Measurements from ENCODE around the gene CFAP251. TPM values are rescaled to one million over a fixed set of nuclear protein-coding genes. Genes with fewer than 3 reads are reported as not detected.
"Not testable (repeated sequence)": the region's sequence is repeated elsewhere in the genome, so short reads cannot be mapped to it uniquely, and the experiment has no call there.

CFAP251 gene, protein sequence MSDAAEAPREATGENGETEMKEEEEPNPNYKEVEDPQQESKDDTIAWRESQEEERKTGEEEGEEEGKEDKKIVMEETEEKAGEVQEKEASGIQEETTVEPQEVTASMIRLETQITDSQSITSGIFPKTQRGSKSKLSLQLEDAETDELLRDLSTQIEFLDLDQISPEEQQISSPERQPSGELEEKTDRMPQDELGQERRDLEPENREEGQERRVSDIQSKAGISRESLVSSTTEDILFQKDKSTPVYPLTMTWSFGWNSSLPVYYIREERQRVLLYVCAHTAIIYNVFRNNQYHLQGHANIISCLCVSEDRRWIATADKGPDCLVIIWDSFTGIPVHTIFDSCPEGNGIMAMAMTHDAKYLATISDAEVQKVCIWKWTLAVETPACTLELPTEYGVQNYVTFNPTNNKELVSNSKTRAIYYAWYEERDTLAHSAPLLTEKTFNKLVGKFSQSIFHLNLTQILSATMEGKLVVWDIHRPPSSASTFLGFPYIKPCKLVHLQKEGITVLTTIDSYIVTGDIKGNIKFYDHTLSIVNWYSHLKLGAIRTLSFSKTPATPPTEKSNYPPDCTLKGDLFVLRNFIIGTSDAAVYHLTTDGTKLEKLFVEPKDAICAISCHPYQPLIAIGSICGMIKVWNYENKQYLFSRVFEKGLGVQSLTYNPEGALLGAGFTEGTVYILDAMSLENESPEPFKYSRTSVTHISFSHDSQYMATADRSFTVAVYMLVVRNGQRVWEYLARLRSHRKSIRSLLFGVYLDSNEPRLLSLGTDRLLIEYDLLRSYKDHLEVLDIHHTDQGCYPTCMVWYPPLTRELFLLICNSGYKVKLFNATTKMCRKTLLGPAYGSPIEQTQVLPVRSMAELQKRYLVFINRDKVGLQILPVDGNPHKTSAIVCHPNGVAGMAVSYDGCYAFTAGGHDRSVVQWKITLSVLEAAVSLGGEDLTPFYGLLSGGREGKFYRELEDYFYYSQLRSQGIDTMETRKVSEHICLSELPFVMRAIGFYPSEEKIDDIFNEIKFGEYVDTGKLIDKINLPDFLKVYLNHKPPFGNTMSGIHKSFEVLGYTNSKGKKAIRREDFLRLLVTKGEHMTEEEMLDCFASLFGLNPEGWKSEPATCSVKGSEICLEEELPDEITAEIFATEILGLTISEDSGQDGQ
- total RNA-seq = 2.6 TPM

GRCh38 chr12:121917950-121918678 lies at the start of gene CFAP251:
Gene CFAP251 (plus strand): TSS chr12:121918592. CDS start chr12:121921306, 2,714 bp downstream.
- no peaks in the 10 kb centered on the region for H3K9me3 ChIP-seq (ENCODE audit: control insufficient read depth in 3 of 3, low read length in 3 of 3)
- peaks cover 19 to 28% (median 23%) of the 10 kb centered on the region in 3 donors for H3K36me3 ChIP-seq (ENCODE audit: control insufficient read depth in 3 of 3, insufficient read depth in 3 of 3, low read length in 3 of 3)
- no peaks in the 10 kb centered on the region for H3K27me3 ChIP-seq (ENCODE audit: control insufficient read depth in 3 of 3, insufficient read depth in 3 of 3, low read length in 3 of 3)
- H3K9ac ChIP-seq (ENCODE audit: low read depth in 1 of 3, low read length in 3 of 3) = peak within 1 kb of the TSS; percentile 3 to 71 (median 51)
- H3K4me1 ChIP-seq (ENCODE audit: control insufficient read depth in 3 of 3, insufficient read depth in 3 of 3, low read length in 3 of 3) = peaks cover 5 to 11% (median 8%) of the 10 kb centered on the region in 3 donors
- peak within 1 kb of the TSS; percentile 15 to 61 (median 51) for H3K4me3 ChIP-seq (ENCODE audit: low read length in 3 of 3)
- H3K27ac ChIP-seq (ENCODE audit: low read depth, low read length) = no peak within 1 kb of the TSS

- H3K27me3 ChIP-seq (ENCODE audit: control insufficient read depth in 3 of 3, insufficient read depth in 3 of 3, low read length in 3 of 3); H3K4me1 ChIP-seq (ENCODE audit: control insufficient read depth in 3 of 3, insufficient read depth in 3 of 3, low read length in 3 of 3); H3K36me3 ChIP-seq (ENCODE audit: control insufficient read depth in 3 of 3, insufficient read depth in 3 of 3, low read length in 3 of 3); H3K9me3 ChIP-seq (ENCODE audit: control insufficient read depth in 3 of 3, low read length in 3 of 3); H3K27ac ChIP-seq (ENCODE audit: low read depth, low read length); H3K4me3 ChIP-seq (ENCODE audit: low read length in 3 of 3); H3K9ac ChIP-seq (ENCODE audit: low read depth in 1 of 3, low read length in 3 of 3): not testable (repeated sequence)
Observed at GRCh38 chr12:121869229-121869628, 49.2 kb upstream of the CFAP251 start.

GRCh38 chr12:121871467-121871866 lies 46.9 kb upstream of the CFAP251 start:
- Histone ChIP-seq H3K27ac (ENCODE audit: low read depth, low read length) (no peak overlapping the region), H3K27me3 (ENCODE audit: control insufficient read depth in 3 of 3, insufficient read depth in 3 of 3, low read length in 3 of 3) (peaks cover 0 to under 1% (median 0%) of the 10 kb centered on the region in 3 donors), H3K4me3 (ENCODE audit: low read length in 3 of 3) (no peak overlapping the region), H3K4me1 (ENCODE audit: control insufficient read depth in 3 of 3, insufficient read depth in 3 of 3, low read length in 3 of 3) (no peaks in the 10 kb centered on the region), H3K9me3 (ENCODE audit: control insufficient read depth in 3 of 3, low read length in 3 of 3) (no peaks in the 10 kb centered on the region), H3K9ac (ENCODE audit: low read depth in 1 of 3, low read length in 3 of 3) (no peak overlapping the region), H3K36me3 (ENCODE audit: control insufficient read depth in 3 of 3, insufficient read depth in 3 of 3, low read length in 3 of 3) (no peaks in the 10 kb centered on the region)

DNA sequence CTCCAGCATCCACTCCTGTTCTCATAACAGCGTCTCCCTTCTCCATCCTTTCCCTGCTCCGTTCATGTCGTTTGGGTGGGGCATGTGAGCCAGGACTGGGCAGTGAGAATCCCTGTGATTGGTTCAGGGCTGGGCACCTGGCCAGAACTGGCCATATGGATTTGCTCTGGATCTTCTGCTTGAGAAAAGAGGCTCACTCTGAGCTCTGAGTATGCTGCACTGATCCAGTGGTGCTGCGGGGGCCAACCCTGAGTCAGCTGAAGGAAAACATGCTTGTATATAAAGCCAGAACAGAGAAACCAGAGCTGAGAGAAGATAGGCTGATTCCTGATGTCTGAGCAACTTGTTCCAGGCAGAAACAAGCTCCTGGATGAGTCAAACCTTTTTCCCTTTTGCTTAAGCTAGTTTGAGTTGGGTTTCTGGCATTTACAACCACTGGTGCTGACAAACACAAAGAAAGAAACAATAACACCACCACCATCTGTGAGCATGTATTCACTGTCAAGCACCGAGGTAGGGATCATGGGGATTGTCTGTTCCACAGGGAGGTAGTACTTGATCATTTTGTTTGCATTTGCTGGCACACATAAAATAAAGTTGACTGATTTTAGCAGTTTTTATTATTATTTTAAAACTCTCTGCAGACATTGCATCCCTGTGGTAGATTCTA lies 45.7 kb upstream of the CFAP251 start:
- Histone ChIP-seq H3K9ac (ENCODE audit: low read depth in 1 of 3, low read length in 3 of 3) (no peak overlapping the region), H3K27me3 (ENCODE audit: control insufficient read depth in 3 of 3, insufficient read depth in 3 of 3, low read length in 3 of 3) (peaks cover 0 to 2% (median 0%) of the 10 kb centered on the region in 3 donors), H3K4me3 (ENCODE audit: low read length in 3 of 3) (no peak overlapping the region), H3K36me3 (ENCODE audit: control insufficient read depth in 3 of 3, insufficient read depth in 3 of 3, low read length in 3 of 3) (no peaks in the 10 kb centered on the region), H3K9me3 (ENCODE audit: control insufficient read depth in 3 of 3, low read length in 3 of 3) (no peaks in the 10 kb centered on the region), H3K27ac (ENCODE audit: low read depth, low read length) (no peak overlapping the region), H3K4me1 (ENCODE audit: control insufficient read depth in 3 of 3, insufficient read depth in 3 of 3, low read length in 3 of 3) (no peaks in the 10 kb centered on the region)

GRCh38 chr12:121873216-121873569 lies 45.2 kb upstream of the CFAP251 start:
- H3K4me1 ChIP-seq (ENCODE audit: control insufficient read depth in 3 of 3, insufficient read depth in 3 of 3, low read length in 3 of 3) = no peaks in the 10 kb centered on the region
- no peak overlapping the region for H3K27ac ChIP-seq (ENCODE audit: low read depth, low read length)
- H3K9ac ChIP-seq (ENCODE audit: low read depth in 1 of 3, low read length in 3 of 3) = no peak overlapping the region
- no peaks in the 10 kb centered on the region for H3K9me3 ChIP-seq (ENCODE audit: control insufficient read depth in 3 of 3, low read length in 3 of 3)
- no peaks in the 10 kb centered on the region for H3K36me3 ChIP-seq (ENCODE audit: control insufficient read depth in 3 of 3, insufficient read depth in 3 of 3, low read length in 3 of 3)
- H3K27me3 ChIP-seq (ENCODE audit: control insufficient read depth in 3 of 3, insufficient read depth in 3 of 3, low read length in 3 of 3) = peaks cover 0 to 2% (median 0%) of the 10 kb centered on the region in 3 donors
- H3K4me3 ChIP-seq (ENCODE audit: low read length in 3 of 3) = no peak overlapping the region

GRCh38 chr12:121874071-121874470 lies 44.3 kb upstream of the CFAP251 start:
- Histone ChIP-seq H3K9ac (ENCODE audit: low read depth in 1 of 3, low read length in 3 of 3) (no peak overlapping the region), H3K4me3 (ENCODE audit: low read length in 3 of 3) (no peak overlapping the region), H3K36me3 (ENCODE audit: control insufficient read depth in 3 of 3, insufficient read depth in 3 of 3, low read length in 3 of 3) (no peaks in the 10 kb centered on the region), H3K4me1 (ENCODE audit: control insufficient read depth in 3 of 3, insufficient read depth in 3 of 3, low read length in 3 of 3) (no peaks in the 10 kb centered on the region), H3K27ac (ENCODE audit: low read depth, low read length) (no peak overlapping the region), H3K9me3 (ENCODE audit: control insufficient read depth in 3 of 3, low read length in 3 of 3) (no peaks in the 10 kb centered on the region), H3K27me3 (ENCODE audit: control insufficient read depth in 3 of 3, insufficient read depth in 3 of 3, low read length in 3 of 3) (peaks cover 0 to 2% (median 0%) of the 10 kb centered on the region in 3 donors)

GRCh38 chr12:121875582-121875981 lies 42.8 kb upstream of the CFAP251 start:
- no peaks in the 10 kb centered on the region for H3K9me3 ChIP-seq (ENCODE audit: control insufficient read depth in 3 of 3, low read length in 3 of 3)
- no peak overlapping the region for H3K27ac ChIP-seq (ENCODE audit: low read depth, low read length)
- H3K4me1 ChIP-seq (ENCODE audit: control insufficient read depth in 3 of 3, insufficient read depth in 3 of 3, low read length in 3 of 3) = no peaks in the 10 kb centered on the region
- H3K36me3 ChIP-seq (ENCODE audit: control insufficient read depth in 3 of 3, insufficient read depth in 3 of 3, low read length in 3 of 3) = no peaks in the 10 kb centered on the region
- H3K9ac ChIP-seq (ENCODE audit: low read depth in 1 of 3, low read length in 3 of 3) = no peak overlapping the region
- H3K27me3 ChIP-seq (ENCODE audit: control insufficient read depth in 3 of 3, insufficient read depth in 3 of 3, low read length in 3 of 3) = peaks cover 0 to 2% (median 0%) of the 10 kb centered on the region in 3 donors
- H3K4me3 ChIP-seq (ENCODE audit: low read length in 3 of 3) = no peak overlapping the region

GRCh38 chr12:121876080-121876447 lies 42.3 kb upstream of the CFAP251 start:
- not testable (repeated sequence) for H3K4me1 ChIP-seq (ENCODE audit: control insufficient read depth in 3 of 3, insufficient read depth in 3 of 3, low read length in 3 of 3); H3K27me3 ChIP-seq (ENCODE audit: control insufficient read depth in 3 of 3, insufficient read depth in 3 of 3, low read length in 3 of 3); H3K4me3 ChIP-seq (ENCODE audit: low read length in 3 of 3); H3K9me3 ChIP-seq (ENCODE audit: control insufficient read depth in 3 of 3, low read length in 3 of 3); H3K27ac ChIP-seq (ENCODE audit: low read depth, low read length); H3K9ac ChIP-seq (ENCODE audit: low read depth in 1 of 3, low read length in 3 of 3); H3K36me3 ChIP-seq (ENCODE audit: control insufficient read depth in 3 of 3, insufficient read depth in 3 of 3, low read length in 3 of 3)

DNA sequence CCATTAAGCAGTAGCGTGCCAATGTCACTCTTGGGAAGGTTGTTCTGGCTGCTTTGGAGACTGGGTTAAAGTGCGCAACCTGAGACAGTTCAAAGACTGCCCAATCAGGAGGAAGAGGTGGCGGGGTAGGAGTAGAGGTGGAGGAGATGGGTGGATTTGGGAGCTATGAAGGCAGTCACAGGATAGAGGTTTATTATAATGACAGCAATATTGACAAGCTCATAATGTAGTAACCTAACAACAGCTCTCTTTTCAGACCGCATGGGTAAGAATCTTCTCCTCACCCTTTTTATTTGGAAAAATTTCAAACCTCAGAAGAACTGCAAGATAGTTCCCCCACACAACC lies 35.1 kb upstream of the CFAP251 start:
- no peaks in the 10 kb centered on the region for H3K9me3 ChIP-seq (ENCODE audit: control insufficient read depth in 3 of 3, low read length in 3 of 3)
- no peak overlapping the region for H3K4me3 ChIP-seq (ENCODE audit: low read length in 3 of 3)
- no peaks in the 10 kb centered on the region for H3K27me3 ChIP-seq (ENCODE audit: control insufficient read depth in 3 of 3, insufficient read depth in 3 of 3, low read length in 3 of 3)
- peaks cover 3 to 4% (median 3%) of the 10 kb centered on the region in 3 donors for H3K4me1 ChIP-seq (ENCODE audit: control insufficient read depth in 3 of 3, insufficient read depth in 3 of 3, low read length in 3 of 3)
- no peaks in the 10 kb centered on the region for H3K36me3 ChIP-seq (ENCODE audit: control insufficient read depth in 3 of 3, insufficient read depth in 3 of 3, low read length in 3 of 3)
- no peak overlapping the region for H3K9ac ChIP-seq (ENCODE audit: low read depth in 1 of 3, low read length in 3 of 3)
- H3K27ac ChIP-seq (ENCODE audit: low read depth, low read length) = no peak overlapping the region
